ENCODE data around the gene MAGEF1. TPM values are rescaled to one million over a fixed set of nuclear protein-coding genes. Genes with fewer than 3 reads are reported as not detected.

Gene MAGEF1
- total RNA-seq, 1 donor from 2014 or later, result 80.3 TPM

- TF ChIP-seq CTCF (conservative IDR thresholded peaks at IDR 0.05), result no peak
- Mint-ChIP-seq H3K27ac (ENCODE audit: unreplicated experiment) (no peak overlapping the region), H3K4me3 (no peak overlapping the region), H3K27me3 (ENCODE audit: low read depth) (no peaks in the 10 kb centered on the region), H3K4me1 (peaks cover 12% of the 10 kb centered on the region), H3K9me3 (no peaks in the 10 kb centered on the region), H3K36me3 (ENCODE audit: low read depth) (no peaks in the 10 kb centered on the region)
- no peak for DNase-seq (ENCODE audit: low read depth, low spot score)
Observed at GRCh38 chr3:184725176-184725719, 13.4 kb upstream of the MAGEF1 start.

GRCh38 chr3:184724699-184725098 is 12.8 kb upstream of the MAGEF1 start:
- Mint-ChIP-seq H3K9me3 (no peaks in the 10 kb centered on the region), H3K27me3 (ENCODE audit: low read depth) (no peaks in the 10 kb centered on the region), H3K27ac (ENCODE audit: unreplicated experiment) (no peak overlapping the region), H3K4me1 (peaks cover 12% of the 10 kb centered on the region), H3K36me3 (ENCODE audit: low read depth) (no peaks in the 10 kb centered on the region), H3K4me3 (no peak overlapping the region)
- no peak for TF ChIP-seq CTCF (conservative IDR thresholded peaks at IDR 0.05)
- no peak for DNase-seq (ENCODE audit: low read depth, low spot score)

GRCh38 chr3:184719709-184720108 is 7.8 kb upstream of the MAGEF1 start:
- DNase-seq (ENCODE audit: low read depth, low spot score), result no peak
- no peak for TF ChIP-seq CTCF (conservative IDR thresholded peaks at IDR 0.05)
- Mint-ChIP-seq H3K4me3 (no peak overlapping the region), H3K27ac (ENCODE audit: unreplicated experiment) (no peak overlapping the region), H3K27me3 (ENCODE audit: low read depth) (no peaks in the 10 kb centered on the region), H3K9me3 (no peaks in the 10 kb centered on the region), H3K4me1 (peaks cover 34% of the 10 kb centered on the region), H3K36me3 (ENCODE audit: low read depth) (no peaks in the 10 kb centered on the region)

- Mint-ChIP-seq H3K27ac (ENCODE audit: unreplicated experiment) (no peak overlapping the region), H3K27me3 (ENCODE audit: low read depth) (no peaks in the 10 kb centered on the region), H3K4me1 (peaks cover 35% of the 10 kb centered on the region), H3K4me3 (peak overlapping the region; percentile 68), H3K36me3 (ENCODE audit: low read depth) (no peaks in the 10 kb centered on the region), H3K9me3 (no peaks in the 10 kb centered on the region)
- TF ChIP-seq CTCF (conservative IDR thresholded peaks at IDR 0.05), result no peak
- DNase-seq (ENCODE audit: low read depth, low spot score), result no peak
Observed at GRCh38 chr3:184718431-184718830, 6.6 kb upstream of the MAGEF1 start.

GRCh38 chr3:184717399-184717983 is 5.6 kb upstream of the MAGEF1 start:
- Mint-ChIP-seq H3K4me3 (peak overlapping the region; percentile 68), H3K36me3 (ENCODE audit: low read depth) (no peaks in the 10 kb centered on the region), H3K9me3 (no peaks in the 10 kb centered on the region), H3K4me1 (peaks cover 41% of the 10 kb centered on the region), H3K27me3 (ENCODE audit: low read depth) (no peaks in the 10 kb centered on the region), H3K27ac (ENCODE audit: unreplicated experiment) (peak overlapping the region; percentile 68)
- no peak for DNase-seq (ENCODE audit: low read depth, low spot score)
- no peak for TF ChIP-seq CTCF (conservative IDR thresholded peaks at IDR 0.05)

Measured in neural crest cell (in vitro differentiated cells).